Gastrocnemius medialis (tissue), 4 donors: ENCODE data around the gene SLC25A23. TPM values are rescaled to one million over a fixed set of nuclear protein-coding genes. Genes with fewer than 3 reads are reported as not detected.

Experiments
- ATAC-seq, 2 donors: fragments of 150-250 bp; one replicate each; pipeline ENCODE4 v1.9.1; 2016
- DNase-seq, 2 donors: peaks; one replicate each; pipeline ENCODE4 v3.0.0-alpha.2; 2019
- H3K27ac ChIP-seq, 4 donors: fragments of 200-600 bp; sonication (generic); 1 replicate in 1 of 4; 2 replicates in 3 of 4; pipeline ENCODE4 v1.5.1; 2016 to 2018; ENCODE audit warnings: mild to moderate bottlenecking in 2 of 4, moderate library complexity in 1 of 4
- H3K27me3 ChIP-seq, 3 donors: fragments of 200-600 bp; sonication (generic) in 2 of 3; 1 replicate in 1 of 3; 2 replicates in 2 of 3; pipeline versions ENCODE4 v1.5.1 to v1.6.0; 2016 to 2019; ENCODE audit warnings: mild to moderate bottlenecking in 1 of 3, moderate library complexity in 1 of 3
- H3K36me3 ChIP-seq, 2 donors: fragments of 200-600 bp; sonication (generic) in 1 of 2; one replicate each; pipeline ENCODE4 v1.5.1; 2017 to 2018
- H3K4me1 ChIP-seq, 2 donors: fragments of 200-600 bp; sonication (generic) in 1 of 2; one replicate each; pipeline ENCODE4 v1.5.1; 2016 to 2017; ENCODE audit warnings: mild to moderate bottlenecking in 2 of 2
- H3K4me3 ChIP-seq, 4 donors: fragments of 200-600 bp; sonication (generic) in 3 of 4; 1 replicate in 1 of 4; 2 replicates in 3 of 4; pipeline ENCODE4 v1.5.1; 2016 to 2019; ENCODE audit warnings: mild to moderate bottlenecking in 2 of 4
- H3K9me3 ChIP-seq, 3 donors: fragments of 200-600 bp; sonication (generic) in 2 of 3; 1 replicate in 1 of 3; 2 replicates in 2 of 3; pipeline ENCODE4 v1.5.1; 2016 to 2019
- CTCF ChIP-seq, 5 experiments: fragments of 450-650 bp in 3 of 5; fragments of 200-600 bp in 2 of 5; sonication (generic) in 2 of 5; IDR thresholded peaks in 4 of 5; conservative IDR thresholded peaks in 1 of 5; 1 replicate in 4 of 5; 2 replicates in 1 of 5; pipeline ENCODE4 v1.5.1; 2016 to 2019; ENCODE audit warnings: antibody characterized with exemption in 5 of 5, mild to moderate bottlenecking in 3 of 5, moderate library complexity in 3 of 5
- POLR2A ChIP-seq, 2 donors: fragments of 450-650 bp; IDR thresholded peaks; one replicate each; pipeline ENCODE4 v1.6.1; 2017; ENCODE audit warnings: antibody characterized with exemption in 2 of 2, mild to moderate bottlenecking in 2 of 2, moderate library complexity in 2 of 2
- in situ Hi-C, 4 donors: fragments of 200-750 bp; cut with MboI; loops; one replicate each; pipeline versions ENCODE4 v1.15.0 to v1.8.0; 2017; ENCODE audit warnings: low sequenced_read_pairs in 4 of 4
- intact Hi-C: fragments of 100-400 bp; cut with DNase I; formaldehyde crosslinking; loops from one replicate; pipeline ENCODE4 v1.15.1; 2023; ENCODE audit warnings: low total_unique reads
- total RNA-seq, 4 donors: library from RNA; depleted of rRNA; stranded (reverse); fragments of >200 nt; gene quantifications; one replicate each; pipeline versions ENCODE4 v1.1.0 to v1.2.3, GENCODE V29; 2016

SLC25A23 gene
- total RNA-seq, 4 donors from 2014 or later: 61.7 to 73.6 (median 65.0) TPM

DNA sequence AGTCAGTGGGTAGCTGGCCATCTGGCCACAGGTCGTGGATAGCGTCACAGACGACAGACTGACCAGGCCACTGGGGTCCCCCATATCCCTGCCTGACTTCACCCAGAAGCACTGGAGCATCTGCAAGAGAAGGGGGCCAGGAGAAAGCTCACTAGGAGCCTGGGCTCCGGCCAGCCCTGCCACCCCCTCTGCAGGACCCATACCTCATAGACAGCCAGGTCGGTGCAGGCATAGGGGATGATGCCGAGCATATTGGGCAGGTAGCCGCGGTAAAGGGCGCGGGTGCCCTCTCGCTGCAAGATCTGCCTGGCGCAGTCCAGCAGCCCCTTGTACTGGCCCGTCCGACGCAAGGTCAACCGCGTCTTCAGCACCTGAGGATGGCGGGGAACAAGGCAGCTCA lies 32.5 kb downstream of the SLC25A23 start:
- in situ Hi-C loops: no loop called here
- TF ChIP-seq POLR2A (IDR thresholded peaks at IDR 0.05) (no peak), CTCF (IDR thresholded peaks at IDR 0.05 in 4 of 5, conservative IDR thresholded peaks at IDR 0.05 in 1 of 5) (no peak)
- DNase-seq: no peak

DNA sequence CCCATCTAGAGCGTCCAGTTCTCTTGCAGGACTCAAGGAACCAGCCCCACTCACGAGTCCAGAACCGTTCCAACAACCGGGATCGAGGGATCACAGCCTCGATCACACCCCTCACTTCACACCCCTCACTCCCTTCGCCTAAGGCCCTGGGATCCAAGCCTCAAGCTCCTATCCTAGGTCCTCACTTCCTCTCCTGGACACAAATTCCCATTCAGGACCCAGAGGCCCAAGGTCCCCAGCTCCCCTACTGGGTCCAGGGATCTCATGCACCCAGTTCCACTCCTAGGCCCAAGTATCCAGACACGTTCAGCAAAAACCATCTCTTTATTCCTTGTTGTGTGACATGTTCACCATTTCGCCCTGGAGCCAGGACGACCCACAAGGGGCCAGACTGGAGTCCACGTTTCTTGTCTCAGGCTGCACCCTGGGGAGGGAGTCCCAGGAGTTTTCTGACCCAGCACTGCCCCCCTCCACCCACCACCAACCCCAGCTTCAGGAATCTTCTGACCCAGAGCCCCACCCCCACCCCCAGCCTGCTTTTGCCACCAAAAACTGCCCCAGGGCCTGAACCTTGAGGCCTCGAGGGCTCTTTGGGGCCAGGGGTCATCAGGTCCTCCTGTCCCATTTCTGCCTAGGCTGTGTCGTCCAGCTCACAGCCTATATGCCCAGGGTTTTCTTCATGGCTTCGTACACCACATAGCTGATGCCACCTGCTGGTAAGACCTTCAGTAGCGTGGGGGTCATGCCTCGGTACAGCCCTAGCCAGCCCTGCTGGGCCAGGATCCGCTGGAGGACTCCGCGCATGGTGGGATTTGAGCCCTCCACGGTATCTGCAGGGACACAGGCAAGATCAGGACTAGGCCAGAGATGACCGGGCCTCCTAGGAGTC lies 33.6 kb downstream of the SLC25A23 start:
- Histone ChIP-seq H3K9me3 (no peaks in the 10 kb centered on the region), H3K27ac (peak overlapping the region; percentile 84 to 91 (median 86)), H3K4me1 (peaks cover 20 to 24% of the 10 kb centered on the region in 2 donors), H3K27me3 (no peaks in the 10 kb centered on the region), H3K36me3 (peaks cover 0 to 10% of the 10 kb centered on the region in 2 donors), H3K4me3 (peak overlapping the region; percentile 36 to 81 (median 44))
- TF ChIP-seq CTCF (IDR thresholded peaks at IDR 0.05 in 4 of 5, conservative IDR thresholded peaks at IDR 0.05 in 1 of 5): no peak
- intact Hi-C loops (loop anchor here (1.0 to 10.0 kb wide), 4 partner anchors 34 to 211 kb away; partner anchors contain the start of gene CLPP), in situ Hi-C loops (no loop called here)
- no peak for ATAC-seq
- DNase-seq: no peak

More for the DNA sequence above, 32.5 kb downstream of the SLC25A23 start:
- intact Hi-C loops: loop anchor here (10.0 kb wide), 1 partner anchor 212 kb away; no protein-coding TSS in a partner anchor
- Histone ChIP-seq H3K4me1 (peaks cover 17 to 22% of the 10 kb centered on the region in 2 donors), H3K36me3 (no peaks in the 10 kb centered on the region), H3K27me3 (no peaks in the 10 kb centered on the region), H3K27ac (no peak overlapping the region), H3K4me3 (no peak overlapping the region), H3K9me3 (no peaks in the 10 kb centered on the region)
- ATAC-seq: no peak

GRCh38 chr19:6424939-6425731 lies 34.5 kb downstream of the SLC25A23 start:
- in situ Hi-C loops: no loop called here
- peaks cover 0 to 19% of the 10 kb centered on the region in 2 donors for H3K36me3 ChIP-seq
- intact Hi-C loops: loop anchor here (1.0 to 10.0 kb wide), 5 partner anchors 32 to 210 kb away; partner anchors contain the start of genes CLPP and GTF2F1
- peak overlapping the region; percentile 84 to 91 (median 86) for H3K27ac ChIP-seq
- peaks cover 20 to 24% of the 10 kb centered on the region in 2 donors for H3K4me1 ChIP-seq
- peak overlapping the region; percentile 36 to 81 (median 44) for H3K4me3 ChIP-seq
- peak; percentile 92 to 95 for ATAC-seq
- no peaks in the 10 kb centered on the region for H3K27me3 ChIP-seq
- DNase-seq: peak; percentile 100
- TF ChIP-seq CTCF (IDR thresholded peaks at IDR 0.05 in 4 of 5, conservative IDR thresholded peaks at IDR 0.05 in 1 of 5): peak in 1 of 5 experiments; percentile 13
- no peak for TF ChIP-seq POLR2A (IDR thresholded peaks at IDR 0.05)
- no peaks in the 10 kb centered on the region for H3K9me3 ChIP-seq

DNA sequence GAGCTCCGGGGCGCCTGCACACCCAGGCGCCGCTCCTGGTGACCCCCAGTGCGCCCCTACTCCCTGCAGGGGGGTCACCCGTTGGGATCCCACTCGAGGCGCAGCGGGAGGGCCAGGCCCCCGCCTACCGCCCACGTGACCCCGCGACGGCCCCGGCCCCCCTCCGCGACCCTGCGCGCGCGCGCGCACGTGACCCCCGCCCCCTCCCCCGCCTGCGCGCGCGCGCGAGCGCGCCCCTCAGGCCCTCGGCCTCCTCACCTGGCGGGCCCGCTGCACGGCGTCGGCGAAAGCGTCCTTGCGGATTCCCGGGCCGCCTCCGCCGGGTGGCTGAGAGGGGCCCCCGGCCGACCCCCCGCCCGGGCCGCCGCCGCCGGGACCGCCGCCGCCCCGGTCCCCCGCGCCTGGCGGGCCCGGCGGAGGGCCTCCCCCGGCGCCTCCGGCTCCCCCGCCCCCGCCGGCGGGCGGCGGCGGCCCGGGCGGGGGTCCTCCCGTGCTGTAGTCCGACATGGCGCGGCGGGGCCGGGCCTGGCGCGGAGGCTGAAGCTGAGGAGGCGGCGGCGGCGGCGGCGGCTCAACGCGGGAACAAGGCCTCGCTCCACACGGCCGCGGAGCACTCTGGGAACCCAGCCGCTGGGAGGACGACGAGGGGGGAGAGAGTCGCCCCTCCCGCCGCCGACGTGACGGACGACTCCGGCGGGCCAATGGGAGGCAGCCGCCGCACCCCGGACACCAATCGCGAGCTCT lies 35.2 kb downstream of the SLC25A23 start, which contains the start of gene KHSRP:
TSS of gene KHSRP (minus strand) at position 617 of the 744 bp plus-strand sequence. CDS start at position 507, 110 bp downstream.
- DNase-seq (no peak), ATAC-seq (no peak)
- no peaks in the 10 kb centered on the region for H3K9me3 ChIP-seq
- TF ChIP-seq POLR2A (IDR thresholded peaks at IDR 0.05): peak; percentile 90 to 91
- no peak for TF ChIP-seq CTCF (IDR thresholded peaks at IDR 0.05 in 4 of 5, conservative IDR thresholded peaks at IDR 0.05 in 1 of 5)
- intact Hi-C loops: loop anchor here (1.0 to 10.0 kb wide), 2 partner anchors 31 to 210 kb away; partner anchors contain the start of gene GTF2F1
- peak within 1 kb of the TSS; percentile 84 to 91 (median 86) for H3K27ac ChIP-seq
- H3K27me3 ChIP-seq: no peaks in the 10 kb centered on the region
- H3K4me1 ChIP-seq: peaks cover 20 to 24% of the 10 kb centered on the region in 2 donors
- H3K4me3 ChIP-seq: peak within 1 kb of the TSS; percentile 56 to 87 (median 82)
- in situ Hi-C loops: no loop called here
- peaks cover 0 to 26% of the 10 kb centered on the region in 2 donors for H3K36me3 ChIP-seq
